Vagina (tissue), 2 donors: Measurements from ENCODE around the gene ERBB4.

Source experiments
- POLR2A ChIP-seq, 2 donors: fragments of 450-650 bp; IDR thresholded peaks; one replicate each; pipeline ENCODE4 v1.6.1; 2017; ENCODE audit warnings: antibody characterized with exemption in 2 of 2, mild to moderate bottlenecking in 2 of 2, moderate library complexity in 2 of 2
- POLR2AphosphoS5 ChIP-seq, 2 donors: sonication (generic); formaldehyde crosslinking; IDR thresholded peaks; one replicate each; pipeline ENCODE4 v1.9.0; 2017; ENCODE audit warnings: antibody characterized with exemption in 2 of 2, mild to moderate bottlenecking in 2 of 2, low read depth in 1 of 2; ENCODE audit not compliant: insufficient read depth in 1 of 2
- TF ChIP-seq, protein P1 (sequence below), 3 experiments: fragments of 450-650 bp in 2 of 3; fragments of 200-600 bp in 1 of 3; sonication (generic) in 1 of 3; IDR thresholded peaks; one replicate each; pipeline ENCODE4 v1.5.1; 2017 to 2019; ENCODE audit warnings: antibody characterized with exemption in 3 of 3, mild to moderate bottlenecking in 2 of 3, moderate library complexity in 2 of 3

DNA sequence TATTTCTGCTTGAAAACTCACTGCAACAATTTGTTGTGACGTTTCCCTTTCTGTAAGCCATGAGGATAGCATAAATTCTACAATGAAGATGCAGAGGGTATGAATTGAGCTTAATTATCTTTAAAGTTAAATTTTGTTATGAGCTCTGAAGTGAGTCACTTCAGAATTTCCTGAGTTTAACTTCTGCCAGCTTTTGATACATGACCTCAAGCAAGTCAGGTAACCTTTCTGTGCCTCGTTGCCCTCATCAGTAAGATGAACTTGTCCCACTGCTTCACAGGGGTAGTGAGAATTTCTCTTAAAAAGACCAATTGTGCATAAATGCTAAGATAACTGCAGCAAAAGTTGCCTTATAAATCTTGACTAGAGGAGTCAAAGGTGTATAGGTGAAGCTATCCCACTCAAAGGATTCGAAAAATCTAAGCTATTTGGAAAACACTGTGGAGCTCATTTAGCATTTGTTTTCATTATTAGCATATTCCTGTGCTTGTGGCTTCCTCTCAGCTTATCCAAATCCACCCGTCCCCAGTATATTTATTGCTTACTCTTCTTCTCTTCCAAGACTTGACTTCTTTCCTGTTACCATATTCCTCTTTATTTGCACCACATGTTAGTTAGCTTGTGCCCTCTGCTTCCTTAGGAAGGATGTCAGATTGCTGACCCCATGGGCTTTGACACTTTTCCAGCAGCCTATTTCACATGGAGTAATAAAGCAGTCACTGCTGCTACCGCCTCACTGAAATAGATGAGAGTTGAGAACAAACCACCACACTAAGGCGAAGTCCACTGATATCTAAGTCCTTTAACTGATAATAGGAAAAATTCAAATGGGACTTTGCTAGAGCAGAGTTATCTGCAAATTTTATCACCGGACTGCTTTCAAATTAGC, 428.6 kb downstream of the ERBB4 start:
- TF ChIP-seq, protein P1, sequence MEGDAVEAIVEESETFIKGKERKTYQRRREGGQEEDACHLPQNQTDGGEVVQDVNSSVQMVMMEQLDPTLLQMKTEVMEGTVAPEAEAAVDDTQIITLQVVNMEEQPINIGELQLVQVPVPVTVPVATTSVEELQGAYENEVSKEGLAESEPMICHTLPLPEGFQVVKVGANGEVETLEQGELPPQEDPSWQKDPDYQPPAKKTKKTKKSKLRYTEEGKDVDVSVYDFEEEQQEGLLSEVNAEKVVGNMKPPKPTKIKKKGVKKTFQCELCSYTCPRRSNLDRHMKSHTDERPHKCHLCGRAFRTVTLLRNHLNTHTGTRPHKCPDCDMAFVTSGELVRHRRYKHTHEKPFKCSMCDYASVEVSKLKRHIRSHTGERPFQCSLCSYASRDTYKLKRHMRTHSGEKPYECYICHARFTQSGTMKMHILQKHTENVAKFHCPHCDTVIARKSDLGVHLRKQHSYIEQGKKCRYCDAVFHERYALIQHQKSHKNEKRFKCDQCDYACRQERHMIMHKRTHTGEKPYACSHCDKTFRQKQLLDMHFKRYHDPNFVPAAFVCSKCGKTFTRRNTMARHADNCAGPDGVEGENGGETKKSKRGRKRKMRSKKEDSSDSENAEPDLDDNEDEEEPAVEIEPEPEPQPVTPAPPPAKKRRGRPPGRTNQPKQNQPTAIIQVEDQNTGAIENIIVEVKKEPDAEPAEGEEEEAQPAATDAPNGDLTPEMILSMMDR (IDR thresholded peaks at IDR 0.05) = no peak
- TF ChIP-seq POLR2AphosphoS5 (IDR thresholded peaks at IDR 0.05; ENCODE audit: insufficient read depth in 1 of 2, low read depth in 1 of 2) (no peak), POLR2A (IDR thresholded peaks at IDR 0.05) (no peak)
